Activated CD8-positive, alpha-beta memory T cell treated with anti-CD3 and anti-CD28 coated beads for 1 hour (primary cell): ENCODE results near the gene TGOLN2.
"Not testable (repeated sequence)": the region's sequence is repeated elsewhere in the genome, so short reads cannot be mapped to it uniquely, and the experiment has no call there.

Source experiments
- DNase-seq, 2 donors: peaks; one replicate each; pipeline ENCODE4 v3.0.0-alpha.2; 2020; ENCODE audit warnings: low read depth in 1 of 2; ENCODE audit errors: extremely low read depth in 1 of 2

Gene TGOLN2

DNA sequence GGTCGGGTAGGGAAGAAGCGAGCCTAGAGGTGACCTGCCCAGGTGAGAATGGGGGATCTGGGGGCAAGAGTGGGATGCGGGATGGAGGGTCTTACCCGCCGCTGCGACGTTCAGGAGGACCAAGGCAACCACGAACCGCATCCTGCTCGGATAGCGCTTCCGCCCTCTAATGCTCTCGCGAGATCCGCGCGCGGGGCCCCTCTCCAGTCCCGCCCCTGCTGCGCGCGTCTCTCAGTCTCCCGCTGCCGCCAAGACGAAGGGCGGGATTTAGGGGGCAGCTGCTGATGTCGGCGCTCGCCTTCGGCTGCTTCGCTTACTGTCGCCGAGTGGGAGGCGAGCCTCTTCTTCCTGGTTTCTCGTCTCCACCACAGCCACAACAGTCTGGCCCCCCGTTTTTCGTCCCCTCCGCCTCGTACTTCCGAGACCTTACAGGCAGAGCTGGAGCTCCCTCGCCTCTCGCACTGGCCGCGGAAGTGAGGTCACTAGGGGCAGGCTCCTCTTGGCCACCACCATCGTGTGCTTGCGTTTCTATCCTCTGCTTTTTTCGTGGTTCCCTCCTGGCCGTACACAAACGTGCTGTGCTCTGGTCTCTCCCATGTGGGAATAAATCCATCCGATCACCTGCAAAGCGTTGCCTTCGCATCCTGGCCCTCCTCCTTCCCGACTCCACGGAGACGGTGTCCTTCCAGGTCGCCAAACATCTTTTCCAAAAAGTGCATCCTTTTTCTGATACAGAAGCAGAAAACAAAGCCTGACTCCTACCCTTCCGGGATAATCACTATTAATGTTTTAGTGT lies at the start of gene TGOLN2:
TGOLN2 (minus strand) TSS at position 168 of the 796 bp plus-strand sequence; CDS start at position 141, 27 bp downstream.
- DNase-seq, result peak; percentile 81 to 92

DNA sequence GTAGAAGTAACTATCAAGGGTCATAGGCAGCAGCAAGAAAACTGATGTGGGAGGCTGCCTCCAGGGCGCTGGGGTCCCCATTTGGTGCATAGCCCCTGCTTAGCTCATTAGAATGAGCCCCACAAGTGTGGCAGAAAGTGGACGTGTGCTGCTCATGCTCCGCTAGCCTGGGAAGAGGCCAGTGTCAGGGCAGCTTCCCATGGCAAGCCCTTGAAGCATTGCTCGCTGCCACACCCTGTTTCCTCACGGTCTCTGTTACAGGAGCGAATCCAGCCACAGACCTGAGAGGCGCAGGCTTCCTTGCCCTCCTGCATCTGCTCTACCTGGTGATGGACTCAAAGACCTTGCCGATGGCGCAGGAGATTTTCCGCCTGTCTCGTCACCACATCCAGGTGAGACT lies 49.3 kb upstream of the TGOLN2 start:
- DNase-seq, result no peak

DNA sequence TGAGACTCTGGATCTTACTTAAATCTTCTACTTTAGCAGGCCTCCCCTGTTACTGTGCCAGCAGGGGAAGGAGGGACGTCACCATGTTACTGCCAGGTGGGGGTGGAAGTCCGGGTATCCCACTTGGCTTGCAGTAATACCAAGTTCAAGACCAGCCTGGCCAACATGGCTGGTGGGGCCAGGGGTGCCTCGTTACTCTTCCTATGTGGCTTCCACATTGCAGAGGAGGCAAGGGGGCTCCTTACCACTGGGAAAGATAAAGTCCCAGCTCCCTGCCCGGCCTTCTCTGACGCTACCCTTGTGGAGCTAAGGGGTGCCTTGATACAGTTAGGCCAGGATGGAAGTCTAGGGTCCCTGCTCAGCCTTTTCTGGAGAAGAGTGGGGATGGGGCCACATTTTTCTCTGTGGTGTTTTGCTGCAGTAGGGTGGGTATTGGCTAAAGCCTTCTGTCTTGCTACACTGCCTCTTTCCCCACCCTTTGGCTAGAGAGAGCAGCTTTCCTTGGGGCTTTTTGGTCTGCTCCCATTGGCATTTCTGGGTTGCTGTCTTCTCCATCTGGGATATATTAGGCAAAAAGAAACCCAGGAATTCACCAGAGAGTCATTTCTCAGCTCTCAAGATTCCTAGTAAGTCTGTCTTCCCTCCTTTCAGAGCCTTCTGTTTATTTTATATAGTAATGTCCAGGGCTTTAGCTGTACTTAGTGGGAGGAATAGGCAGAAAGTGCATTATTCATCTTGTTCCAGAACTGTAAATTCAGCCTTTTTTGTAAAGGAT lies 48.7 kb upstream of the TGOLN2 start:
- DNase-seq, result no peak

DNA sequence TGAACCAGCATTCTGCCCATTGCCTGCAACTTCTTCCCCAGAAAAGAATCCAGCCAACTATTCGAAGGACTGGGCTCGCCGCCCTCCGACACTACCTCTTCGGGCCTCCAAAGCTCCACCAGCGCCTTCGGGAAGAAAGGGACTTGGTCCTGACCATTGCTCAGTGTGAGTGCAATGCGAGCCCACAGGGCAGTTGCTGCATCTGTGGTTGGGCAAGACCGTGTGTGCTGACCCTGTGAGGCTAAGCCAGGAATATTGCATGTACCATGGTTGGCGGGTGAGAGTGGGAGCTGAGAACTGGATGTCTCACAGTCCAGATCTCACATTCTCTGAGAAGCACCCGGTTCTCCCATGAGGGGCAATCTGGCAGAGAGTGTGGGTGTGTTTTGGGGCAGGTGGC lies 43.3 kb upstream of the TGOLN2 start:
- no peak for DNase-seq

DNA sequence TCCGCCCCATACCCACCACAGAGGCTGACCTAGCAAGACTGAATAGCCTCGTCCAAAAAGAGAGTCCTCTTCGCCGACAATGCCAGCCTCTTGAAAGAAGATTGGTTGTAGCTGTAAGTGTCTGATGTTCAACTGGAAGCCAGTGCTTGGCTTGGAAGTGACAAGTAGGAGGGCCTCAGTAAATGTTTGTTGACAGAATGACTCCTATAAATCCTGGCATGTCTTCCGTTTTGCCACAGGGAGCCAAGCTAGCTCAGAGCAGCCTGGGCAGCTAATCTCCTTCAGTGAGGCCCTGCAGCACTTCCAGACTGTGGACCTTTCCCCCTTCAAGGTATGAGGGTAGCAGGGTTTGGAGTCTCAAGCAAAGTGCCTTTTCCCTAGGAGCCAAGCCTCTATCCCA lies 41.7 kb upstream of the TGOLN2 start:
- no peak for DNase-seq

DNA sequence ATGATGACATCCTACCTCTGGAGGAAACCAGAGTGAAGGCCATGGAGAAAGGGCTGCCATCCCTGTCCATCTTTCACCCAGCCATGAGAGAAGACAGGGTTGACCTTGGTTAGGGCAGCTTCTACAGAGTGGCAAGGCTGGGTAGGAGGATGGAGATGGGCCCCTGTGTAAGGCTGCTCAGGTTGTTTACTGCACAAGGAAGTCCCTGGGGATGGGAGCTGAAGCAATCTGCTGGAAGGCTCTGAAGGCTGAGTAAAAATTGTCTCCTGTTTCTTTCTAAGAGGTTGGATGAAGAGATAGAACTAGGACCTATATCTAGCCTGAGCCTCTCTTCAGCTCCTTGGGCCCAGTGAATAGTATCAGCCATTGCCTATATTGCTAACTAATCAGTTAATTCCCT lies 41.1 kb upstream of the TGOLN2 start:
- DNase-seq, result no peak

DNA sequence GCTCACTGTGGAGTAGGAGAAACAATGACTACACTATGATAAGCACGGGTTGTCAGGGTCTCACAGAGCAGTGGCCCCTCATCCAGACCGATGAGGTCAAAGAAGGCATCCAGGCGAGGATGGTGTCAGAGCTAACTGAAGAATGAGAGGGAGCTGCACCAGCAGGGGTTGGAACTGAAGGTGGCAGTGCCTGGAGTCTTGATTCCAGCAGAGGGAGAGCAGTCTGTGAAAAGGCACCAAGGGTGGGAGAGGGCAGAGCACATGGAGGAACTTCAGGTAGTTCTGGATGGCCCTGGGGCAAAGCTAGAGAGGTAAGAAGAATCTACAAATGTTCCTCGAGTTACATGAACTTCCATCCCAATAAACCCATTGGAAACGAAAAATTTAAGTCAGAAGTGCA lies 39.4 kb upstream of the TGOLN2 start:
- no peak for DNase-seq

DNA sequence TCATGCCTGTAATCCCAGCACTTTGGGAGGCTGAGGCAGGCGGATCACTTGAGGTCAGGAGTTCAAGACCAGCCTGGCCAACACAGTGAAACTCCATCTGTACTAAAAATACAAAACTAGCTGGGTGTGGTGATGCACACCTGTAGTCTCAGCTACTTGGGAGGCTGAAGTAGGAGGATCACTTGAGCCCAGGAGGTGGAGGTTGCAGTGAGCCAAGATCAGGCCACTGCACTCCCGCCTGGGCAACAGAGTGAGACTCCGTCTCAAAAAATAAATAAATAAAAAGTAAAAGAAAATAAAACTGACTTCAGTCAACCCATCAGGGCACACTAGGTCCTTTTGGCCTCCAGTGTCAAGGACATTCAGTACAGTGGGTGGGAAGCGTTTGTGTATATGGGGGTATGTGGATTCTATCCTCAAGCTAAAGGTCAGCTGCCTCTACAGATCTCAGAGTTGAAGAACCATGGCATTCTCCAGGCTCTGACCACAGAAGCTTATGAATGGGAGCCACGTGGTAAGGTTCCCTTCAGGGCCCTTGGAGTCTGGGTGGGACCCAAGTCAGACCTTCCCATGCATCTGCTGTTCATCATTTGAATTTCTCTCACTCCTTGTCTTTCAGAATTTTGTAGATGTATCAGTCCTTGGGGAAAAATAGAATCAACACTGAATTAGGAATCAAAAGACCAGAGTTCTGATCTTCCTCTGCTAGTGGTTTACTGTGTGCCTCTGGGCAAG lies 35.0 kb upstream of the TGOLN2 start:
- not testable (repeated sequence) for DNase-seq

DNA sequence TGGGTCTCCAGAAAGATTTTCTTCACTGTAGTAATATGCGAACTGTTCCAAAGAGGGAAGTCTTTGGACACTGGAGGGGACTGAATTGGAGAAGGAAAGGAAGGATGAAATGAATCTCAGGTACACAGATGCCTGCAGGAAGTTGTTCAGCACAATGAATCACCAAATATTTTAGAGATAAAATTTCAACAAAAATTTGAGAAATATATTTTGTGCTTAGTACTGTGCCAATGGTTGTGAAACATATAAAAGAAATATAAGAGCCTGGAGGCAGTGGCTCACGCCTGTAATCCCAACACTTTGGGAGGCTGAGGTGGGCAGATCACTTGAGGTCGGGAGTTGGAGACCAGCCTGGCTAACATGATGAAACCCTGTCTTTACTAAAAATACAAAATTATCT lies 29.9 kb upstream of the TGOLN2 start:
- no peak for DNase-seq

DNA sequence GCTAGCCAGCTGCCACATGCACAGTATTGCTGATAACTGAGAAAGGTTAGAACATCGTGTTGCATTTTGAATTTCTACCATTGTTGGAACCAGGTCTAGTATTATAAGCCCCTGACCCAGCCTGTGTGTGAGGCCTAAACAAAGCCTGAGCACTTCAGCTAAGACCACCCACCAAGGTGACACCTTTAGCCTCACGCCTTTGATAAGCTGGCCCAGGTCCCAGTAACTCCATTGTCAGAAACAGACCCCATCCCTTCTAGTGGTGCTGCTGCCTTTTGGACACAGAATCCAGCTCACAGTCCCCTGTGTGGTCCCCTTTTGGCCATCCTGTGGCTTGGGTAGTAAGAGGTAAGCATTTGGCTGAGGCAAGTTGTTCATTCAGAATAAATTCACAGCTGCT lies 28.4 kb upstream of the TGOLN2 start:
- no peak for DNase-seq

DNA sequence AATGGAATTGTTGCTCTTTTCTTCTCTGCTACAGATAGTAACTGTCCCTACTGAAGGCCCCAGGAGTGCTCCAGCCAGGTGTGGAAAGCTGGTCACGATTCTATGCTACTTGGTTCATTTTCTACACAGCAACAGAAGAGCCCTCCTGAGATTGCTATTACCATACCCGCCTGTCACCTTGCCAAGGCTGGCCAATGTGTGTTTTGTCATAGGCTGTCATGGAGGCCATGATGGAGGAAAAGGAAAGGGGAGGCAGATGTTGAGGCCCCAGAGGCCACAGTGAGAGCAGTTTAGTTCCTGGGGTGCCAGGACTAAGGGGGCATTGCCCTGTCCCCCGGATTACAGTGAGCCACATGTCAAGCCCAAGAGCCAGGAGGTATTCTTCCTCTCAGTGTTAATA lies 27.7 kb upstream of the TGOLN2 start:
- no peak for DNase-seq

DNA sequence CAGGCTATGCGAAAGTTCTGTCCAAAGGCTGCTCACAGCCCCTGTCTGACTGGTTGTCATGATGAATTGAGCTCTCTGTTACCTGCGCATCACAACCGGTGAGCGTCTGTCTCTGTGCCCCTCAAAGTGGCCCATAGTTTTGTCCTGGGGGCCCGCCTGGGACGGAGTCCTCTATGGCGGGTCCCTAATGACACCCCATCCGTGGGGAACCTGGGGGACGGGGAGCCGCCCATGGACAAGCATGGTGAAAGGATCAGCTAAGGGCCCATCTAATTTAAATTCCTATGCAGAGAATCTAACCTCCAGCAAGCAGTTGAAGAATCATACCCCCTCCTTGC lies 27.3 kb upstream of the TGOLN2 start:
- no peak for DNase-seq

DNA sequence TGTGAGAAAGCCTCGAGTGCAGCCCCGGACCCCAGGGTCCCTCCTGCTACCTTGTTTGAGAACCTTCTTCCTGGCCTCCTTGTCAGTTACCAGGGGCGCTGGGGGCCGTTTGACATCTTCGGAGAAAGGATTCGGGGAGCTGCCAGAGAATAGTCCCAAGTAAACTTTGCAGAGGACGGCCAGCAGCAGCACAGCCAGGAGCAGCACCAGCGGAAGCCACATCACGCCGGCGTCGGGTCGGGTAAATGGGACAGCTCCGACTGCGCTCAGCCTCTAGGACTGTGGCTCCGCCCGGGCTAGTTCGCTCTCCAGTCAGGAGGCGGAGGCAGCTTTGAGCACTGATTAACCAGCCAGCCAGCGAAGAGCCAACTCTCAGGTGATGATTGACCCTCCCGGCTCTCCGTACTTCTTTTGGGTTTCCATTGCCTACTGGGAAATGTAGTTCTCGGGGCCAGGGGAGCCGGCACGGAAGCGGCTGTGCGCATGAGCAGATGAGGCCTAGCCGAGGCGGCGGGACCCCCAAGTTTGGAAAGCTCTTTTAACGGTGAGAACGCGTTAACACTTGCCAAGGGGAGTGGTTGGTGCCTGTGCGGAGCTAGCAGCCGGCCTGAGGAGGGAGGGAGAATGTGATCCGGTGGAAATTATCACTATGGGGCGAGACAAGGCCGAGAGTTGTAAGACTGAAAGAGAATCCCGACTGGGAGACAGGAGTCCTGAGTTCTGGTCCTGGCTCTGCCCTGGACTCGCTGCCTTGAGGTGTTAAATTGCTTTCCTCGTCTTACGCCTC lies 26.7 kb upstream of the TGOLN2 start, which contains the start of the genes ELMOD3 and RETSAT:
ELMOD3 (plus strand) TSS at position 484 of the 787 bp plus-strand sequence. CDS start 2,430 bp downstream, outside the sequence.
RETSAT (minus strand) TSS at position 243 of the 787 bp plus-strand sequence; CDS start at position 222, 21 bp downstream.
- DNase-seq, result peak; percentile 88 to 97

DNA sequence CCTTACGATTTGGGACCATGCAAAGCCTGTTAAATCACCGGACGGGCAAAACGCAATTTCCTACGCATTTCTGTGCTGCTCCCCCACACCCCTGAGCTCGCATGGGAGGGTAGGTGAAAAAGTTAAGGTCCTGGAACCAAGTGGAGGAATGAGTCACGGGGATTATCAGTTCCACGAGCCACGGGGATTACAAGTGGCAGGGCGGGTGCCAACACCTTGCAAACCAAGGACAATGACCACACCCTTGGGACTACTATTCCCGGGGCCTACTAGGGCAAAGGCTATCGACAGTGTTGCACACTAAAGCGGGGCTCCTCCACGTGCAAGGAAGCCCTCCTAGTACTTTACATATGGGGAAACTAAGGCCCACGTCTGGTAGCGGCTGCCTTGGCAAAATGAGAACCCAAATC lies 26.1 kb upstream of the TGOLN2 start:
- DNase-seq, result peak in 1 of 2 donors; percentile 1

DNA sequence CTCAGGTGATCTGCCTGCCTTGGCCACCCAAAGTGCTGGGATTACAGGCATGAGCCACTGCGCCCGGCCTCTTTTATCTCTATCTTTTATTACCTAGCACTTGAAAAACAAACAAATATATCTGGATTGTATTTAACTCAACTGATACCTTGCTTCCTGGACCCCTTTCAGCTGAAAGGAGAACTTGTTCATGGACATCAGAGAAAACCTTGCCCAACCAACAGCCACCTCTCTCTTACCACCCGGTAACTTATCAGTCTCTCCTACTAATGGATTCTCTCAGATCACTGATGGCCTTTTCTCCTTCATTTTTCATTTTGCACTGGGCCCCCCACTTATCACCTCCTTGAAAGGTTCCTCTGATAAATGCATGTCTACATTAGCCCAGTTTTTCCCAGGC lies 19.8 kb upstream of the TGOLN2 start:
- no peak for DNase-seq

DNA sequence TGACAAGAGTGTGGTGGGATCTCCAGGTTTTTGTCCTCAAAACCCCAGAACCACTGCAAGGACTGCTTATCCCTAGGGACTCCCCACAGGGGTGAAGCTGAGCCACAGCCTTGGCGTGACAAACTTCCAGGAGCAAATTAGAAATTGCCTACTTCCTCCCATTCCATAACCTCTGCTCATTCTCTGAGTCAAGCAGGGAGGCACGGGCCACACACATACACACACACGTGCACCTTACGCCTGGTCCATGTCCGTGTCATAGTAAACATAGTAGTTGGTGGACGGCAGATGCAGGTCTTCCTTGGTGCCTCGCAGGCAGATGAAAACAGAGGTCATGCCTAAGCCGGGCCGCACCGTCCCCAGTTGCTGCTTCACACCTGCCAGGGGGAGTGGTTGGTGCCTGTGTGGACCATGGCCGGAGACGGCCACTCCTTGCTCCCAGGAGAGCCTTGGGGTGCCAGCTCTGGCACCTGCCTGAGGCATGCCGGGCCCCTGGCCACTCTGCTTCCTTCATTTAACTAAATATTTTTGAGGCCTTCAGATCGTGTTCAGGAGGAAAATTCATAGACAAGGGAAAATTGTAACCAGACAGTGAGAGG lies 16.7 kb upstream of the TGOLN2 start:
- no peak for DNase-seq

DNA sequence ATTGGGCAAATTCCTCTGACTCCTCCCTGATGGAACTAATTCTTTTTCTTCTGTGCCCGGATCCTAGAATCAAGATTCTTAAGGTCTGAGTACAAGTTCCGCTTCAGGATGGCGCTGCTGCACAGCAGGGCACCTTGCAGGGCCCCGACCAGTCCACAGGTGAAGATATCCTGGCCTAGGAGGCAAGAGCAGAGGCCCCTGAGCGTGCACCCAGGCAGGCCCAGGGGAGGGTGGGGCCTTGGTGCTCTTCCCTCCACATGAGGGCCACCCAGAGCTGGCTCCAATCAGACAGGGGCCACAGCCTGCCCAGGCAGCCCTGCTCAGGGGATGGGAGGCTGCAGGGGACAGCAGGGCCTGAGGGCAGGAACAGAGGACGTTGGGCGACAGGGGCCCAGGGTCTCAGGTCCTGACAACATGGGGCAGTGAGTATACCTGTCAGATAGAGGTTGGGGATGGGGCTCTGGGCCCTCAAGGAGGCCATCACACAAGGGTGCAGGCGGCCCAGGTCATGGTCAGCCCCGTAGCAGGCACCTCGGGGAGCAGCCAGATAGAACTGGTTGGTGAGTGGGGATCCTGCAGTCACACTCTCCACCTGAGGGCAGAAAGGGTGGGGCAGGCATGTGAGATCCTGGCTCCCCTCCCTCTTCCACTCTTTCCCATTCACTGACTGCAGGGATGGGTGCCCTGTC lies 15.6 kb upstream of the TGOLN2 start:
- DNase-seq, result not testable (repeated sequence)

DNA sequence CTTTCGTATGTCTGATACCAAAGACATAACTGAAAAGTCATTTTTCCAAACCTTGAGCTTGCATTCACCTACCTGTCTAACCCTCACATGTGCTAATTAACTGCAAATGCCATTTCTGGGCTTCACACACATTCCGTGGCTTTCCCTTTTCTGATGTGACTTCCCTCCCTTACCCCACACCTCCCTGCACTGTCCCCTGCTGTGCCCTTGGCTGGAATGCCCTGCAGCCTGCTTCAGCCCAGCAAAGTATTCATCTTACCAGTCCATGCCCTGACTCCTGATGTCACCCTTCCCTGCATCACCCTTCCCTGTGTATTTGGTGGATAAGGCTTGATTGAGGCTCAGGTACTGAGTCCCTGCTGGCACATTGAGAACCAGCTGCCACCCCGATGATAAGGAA lies 14.4 kb upstream of the TGOLN2 start:
- no peak for DNase-seq

DNA sequence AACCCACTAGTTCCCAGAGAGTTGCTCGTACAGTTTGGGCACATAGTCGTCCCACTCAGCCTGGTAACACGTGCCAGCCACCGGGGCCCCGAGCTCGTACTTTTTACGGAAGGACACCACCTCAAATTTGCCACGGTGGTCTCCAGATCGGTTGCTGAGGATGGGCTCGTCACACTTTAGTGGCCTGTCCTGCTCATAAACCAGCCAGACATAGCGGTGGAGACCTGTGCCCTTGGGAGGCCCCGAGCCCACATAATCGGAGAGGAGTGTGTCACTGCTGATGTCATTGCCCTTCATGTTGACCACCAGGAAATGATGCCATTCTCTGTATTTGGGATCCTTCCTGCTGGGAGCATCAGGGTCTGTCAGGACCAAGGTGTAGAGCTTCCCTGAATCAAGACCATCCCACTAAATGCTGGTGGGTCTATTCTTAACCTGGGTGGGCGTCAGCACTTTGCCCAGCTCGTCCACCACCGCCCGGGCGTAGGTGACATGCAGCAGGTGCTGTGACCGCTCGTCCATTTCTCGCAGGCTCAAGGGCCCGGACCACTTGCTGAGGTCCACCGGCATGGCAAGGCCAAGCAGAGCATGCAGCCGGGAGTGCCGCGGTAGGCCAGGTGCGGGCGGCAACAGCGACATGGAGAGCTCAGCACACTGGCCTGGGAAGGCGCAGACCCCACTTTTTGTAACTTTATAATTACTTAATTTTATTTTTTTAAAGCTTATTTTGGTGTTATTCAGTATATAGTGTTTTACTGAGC lies 13.7 kb upstream of the TGOLN2 start:
- no peak for DNase-seq
